Pons (tissue), 1 donor: ENCODE measurements around the gene ACSL6.
"Not testable (repeated sequence)": the region's sequence is repeated elsewhere in the genome, so short reads cannot be mapped to it uniquely, and the experiment has no call there.

ENCODE experiments used
- DNase-seq: peaks from one replicate; pipeline ENCODE4 v3.0.0-alpha.2; 2016; ENCODE audit warnings: low spot score

Gene ACSL6

DNA sequence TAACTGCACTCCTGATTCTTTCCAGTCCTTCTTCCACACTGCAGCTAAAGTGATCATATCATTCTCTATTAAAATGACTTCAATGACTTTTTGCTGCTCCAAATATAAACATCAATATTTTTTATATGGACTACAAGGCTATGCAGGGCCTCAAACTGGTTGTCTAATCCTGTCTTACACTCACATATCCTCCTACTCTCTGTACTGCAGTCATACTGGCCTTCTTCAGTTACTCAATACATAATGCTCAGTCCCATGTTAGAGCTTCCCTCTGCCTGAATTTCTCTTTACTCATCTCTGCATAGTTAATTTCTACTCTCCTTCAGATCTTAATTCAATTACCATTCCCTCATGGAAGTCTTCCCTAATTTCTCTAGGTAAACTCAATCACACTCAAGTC is 69.4 kb downstream of the ACSL6 start:
- DNase-seq: no peak

DNA sequence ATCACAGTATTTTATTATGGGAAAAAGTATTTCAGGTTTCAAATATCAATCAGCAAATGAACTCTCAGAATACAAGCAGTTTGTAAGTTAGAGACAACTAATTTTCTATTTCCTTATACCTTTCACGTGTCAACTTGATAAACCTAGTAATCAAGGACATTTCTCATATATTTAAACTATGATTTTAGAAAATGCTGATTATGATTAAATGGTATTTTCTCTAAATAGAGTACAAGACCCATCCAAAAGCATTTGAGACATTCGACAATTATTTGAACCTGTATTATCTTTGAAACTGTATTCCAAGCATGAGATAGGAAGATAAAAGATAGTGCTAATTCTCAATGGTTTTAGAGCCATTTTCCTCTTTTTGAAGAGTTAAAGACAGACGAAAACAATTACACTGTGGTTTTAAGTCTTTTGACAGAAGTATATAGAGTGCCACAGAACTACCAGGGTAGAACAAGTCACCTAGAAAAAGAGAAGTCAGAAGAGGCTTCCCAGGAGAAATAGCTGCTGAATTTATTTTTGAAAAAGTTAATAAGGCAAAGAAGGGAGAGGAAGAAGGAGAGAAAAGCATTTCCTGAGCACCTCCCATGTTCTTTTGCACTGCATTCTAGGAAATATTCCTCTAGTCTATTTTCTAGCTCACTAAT is 71.6 kb downstream of the ACSL6 start:
- DNase-seq: no peak

DNA sequence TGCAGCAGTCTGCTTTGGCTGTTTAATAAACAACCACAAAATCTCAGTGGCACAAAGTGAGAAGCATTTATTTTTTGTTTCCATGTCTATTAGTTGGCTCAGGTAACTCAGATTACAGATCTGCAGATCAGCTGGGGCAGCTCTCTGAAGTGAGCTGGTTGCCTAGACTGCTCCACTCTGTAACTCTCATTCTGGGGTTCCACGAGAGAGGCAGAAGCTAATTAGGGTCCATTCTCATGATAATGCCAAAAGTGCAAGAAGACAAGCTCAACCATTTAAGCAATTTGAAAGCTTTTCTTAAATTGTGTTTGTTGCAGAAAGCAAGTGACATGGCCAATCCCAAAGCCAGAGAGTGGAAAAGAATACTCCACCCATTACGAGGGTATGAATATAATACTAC is 79.2 kb downstream of the ACSL6 start:
- no peak for DNase-seq

DNA sequence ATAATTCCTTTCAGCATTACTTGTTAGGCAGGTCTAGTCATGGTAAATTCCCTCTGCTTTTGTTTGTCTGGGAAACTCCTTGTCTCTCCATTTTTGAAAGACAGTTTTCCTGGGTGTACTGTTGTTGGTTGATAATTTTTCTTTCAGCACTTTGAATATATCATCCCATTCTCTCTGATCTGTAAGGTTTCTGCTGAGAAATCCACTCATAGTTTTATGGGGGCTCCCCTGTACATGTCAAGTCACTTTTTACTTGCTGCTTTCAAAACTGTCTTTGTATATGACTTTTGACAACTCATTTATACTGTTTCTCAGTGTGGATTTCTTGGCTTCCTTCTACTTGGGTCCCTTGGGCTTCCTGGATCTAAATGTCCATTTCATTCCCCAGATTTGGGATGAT is 82.5 kb downstream of the ACSL6 start:
- DNase-seq: no peak

DNA sequence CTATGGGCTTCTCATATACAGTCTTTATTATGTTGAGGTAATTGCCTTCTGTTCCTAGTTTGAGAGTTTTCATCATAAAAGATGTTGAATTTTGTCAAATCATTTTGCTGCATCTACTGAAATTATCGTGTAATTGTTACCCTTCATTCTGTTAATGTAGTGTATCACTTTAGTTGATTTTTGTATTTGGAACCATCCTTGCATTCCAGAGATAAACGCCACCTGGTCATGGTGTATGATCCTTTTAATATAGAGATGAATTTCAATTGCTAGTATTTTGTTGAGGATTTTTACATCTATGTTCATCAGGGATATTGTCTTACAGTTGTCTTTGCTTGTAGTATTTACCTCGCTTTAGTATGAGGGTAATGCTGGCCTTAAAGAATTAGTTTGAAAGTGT is 85.3 kb downstream of the ACSL6 start:
- DNase-seq: no peak

DNA sequence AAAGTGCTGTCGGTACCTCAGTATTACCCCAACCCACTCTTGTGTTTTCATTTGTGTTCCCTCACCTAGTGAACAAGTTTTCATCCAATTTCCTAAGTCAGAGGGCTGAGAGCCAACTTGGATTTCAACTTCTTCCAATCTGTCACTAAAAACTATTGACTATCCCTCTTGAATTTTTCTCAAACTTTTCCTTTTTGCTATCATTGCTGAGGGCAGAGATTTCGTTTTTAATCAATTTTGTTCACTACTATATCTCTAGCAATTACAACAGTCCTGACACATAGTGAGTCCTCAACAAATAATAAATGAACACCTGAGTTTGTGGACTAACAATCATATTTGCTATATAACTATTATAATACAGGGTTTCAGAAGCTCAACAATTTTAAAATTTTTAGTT is 95.0 kb downstream of the ACSL6 start:
- DNase-seq: no peak

DNA sequence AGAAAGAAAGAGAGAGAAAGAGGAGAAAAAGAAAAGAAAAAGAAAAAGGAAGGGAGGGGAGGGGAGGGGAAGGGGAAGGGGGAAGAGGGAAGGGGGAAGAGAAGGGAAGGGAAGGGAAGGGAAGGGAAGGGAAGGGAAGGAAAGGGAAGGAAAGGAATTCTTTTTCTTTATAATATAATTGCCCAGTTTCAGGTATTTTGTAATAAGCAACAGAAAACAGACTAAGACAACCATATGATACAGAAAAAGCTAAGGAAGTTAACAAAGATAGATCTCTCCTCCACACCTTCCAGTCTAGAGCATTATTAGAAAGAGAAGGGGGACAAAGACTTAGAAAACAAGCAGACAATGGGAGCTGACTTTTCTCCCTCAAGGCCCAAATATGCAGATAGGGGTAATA is 97.0 kb downstream of the ACSL6 start:
- no peak for DNase-seq

DNA sequence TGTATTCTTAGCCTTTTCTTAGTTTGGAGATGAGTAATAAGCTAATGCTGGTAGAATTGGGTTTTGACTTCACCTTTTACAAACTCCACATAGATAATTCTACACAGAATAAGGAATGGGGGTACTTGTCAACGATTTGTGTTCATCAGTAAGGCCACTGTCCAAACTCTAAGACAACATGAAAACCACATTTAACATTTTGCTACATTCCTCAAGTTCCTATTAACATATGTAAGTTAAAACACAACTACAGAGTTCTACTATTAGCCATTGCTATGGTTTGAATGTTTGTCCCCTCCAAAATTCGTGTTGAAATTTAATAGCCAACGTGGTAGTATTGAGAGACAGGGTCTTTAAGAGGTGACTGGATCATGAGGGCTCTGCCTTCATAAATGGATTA is 97.9 kb downstream of the ACSL6 start:
- DNase-seq: no peak

DNA sequence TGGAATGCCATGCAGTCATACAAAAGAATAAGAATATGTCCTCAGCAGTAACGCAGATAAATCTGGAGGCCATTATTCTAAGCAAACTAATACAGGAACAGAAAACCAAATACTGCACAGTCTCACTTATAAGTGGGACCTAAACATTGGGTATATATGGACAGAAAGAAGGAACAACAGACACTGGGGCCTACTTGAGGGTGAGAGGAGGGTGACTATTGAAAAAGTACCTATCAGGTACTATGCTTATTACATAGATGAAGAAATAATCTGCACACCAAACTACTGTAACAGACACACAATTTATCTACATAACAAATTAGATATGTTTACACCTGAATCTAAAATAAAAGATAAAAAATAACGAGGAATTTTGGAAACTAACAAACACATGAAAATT is 104.8 kb downstream of the ACSL6 start:
- no peak for DNase-seq

DNA sequence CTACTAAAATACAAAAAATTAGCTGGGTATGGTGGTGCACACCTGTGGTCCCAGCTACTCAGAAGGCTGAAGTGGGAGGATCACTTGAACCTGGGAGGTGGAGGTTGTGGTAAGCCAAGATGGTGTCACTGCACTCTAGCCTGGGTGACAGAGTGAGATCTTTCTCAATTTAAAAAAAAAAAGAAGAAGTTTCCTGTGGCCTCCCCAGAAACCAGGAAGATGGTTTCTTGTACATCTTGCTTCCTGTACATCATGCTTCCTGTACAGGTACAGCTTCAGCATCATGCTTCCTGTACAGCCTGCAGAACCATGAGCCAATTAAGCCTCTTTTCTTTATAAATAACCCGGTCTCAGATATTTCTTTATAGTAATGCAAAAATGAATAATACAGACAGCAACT is 109.2 kb downstream of the ACSL6 start:
- DNase-seq: not testable (repeated sequence)
